ENCODE results near the gene SIRT3.

SIRT3 gene

DNA sequence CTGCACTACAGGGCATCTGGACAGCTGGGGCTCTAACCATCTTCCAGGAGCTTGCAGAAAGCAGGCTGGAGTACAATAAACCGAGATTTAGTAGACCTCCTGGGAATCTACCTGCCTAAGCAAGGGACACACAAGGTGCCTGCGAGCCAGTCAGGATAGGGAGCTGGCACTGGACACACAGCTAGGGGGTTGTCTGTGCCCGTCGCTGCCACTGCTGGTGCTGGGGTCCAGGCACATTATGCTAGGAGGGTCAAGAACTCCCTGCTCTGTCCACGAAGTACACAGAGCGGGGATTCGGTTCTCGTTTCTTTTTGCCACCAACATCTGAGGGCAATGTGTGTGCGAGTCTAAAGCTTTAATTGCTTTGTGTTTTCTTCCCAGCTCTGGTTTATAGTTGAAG, 24.4 kb downstream of the SIRT3 start:
- Histone ChIP-seq H3K4me3 (ENCODE audit: low read depth, low read length) (no peak overlapping the region), H3K36me3 (replicated peaks) (peaks cover 62% of the 10 kb centered on the region), H3K27ac (no peak overlapping the region), H3K27me3 (replicated peaks) (no peaks in the 10 kb centered on the region)
- in situ Hi-C loops (cut with HindIII; ENCODE audit: low pct_ligation_motif_present, low sequenced_read_pairs): no loop called here
- no peak for TF ChIP-seq CTCF (IDR thresholded peaks at IDR 0.05; ENCODE audit: low read depth, low read length, missing control alignments)
- DNase-seq: no peak

GRCh38 chr11:211295-211694, 24.8 kb downstream of the SIRT3 start:
- in situ Hi-C loops (cut with HindIII; ENCODE audit: low pct_ligation_motif_present, low sequenced_read_pairs): no loop called here

GRCh38 chr11:210803-211180, 25.4 kb downstream of the SIRT3 start:
- peaks cover 62% of the 10 kb centered on the region for H3K36me3 ChIP-seq (replicated peaks)
- no peaks in the 10 kb centered on the region for H3K27me3 ChIP-seq (replicated peaks)
- DNase-seq: no peak
- in situ Hi-C loops (cut with HindIII; ENCODE audit: low pct_ligation_motif_present, low sequenced_read_pairs): no loop called here
- no peak overlapping the region for H3K4me3 ChIP-seq (ENCODE audit: low read depth, low read length)
- H3K27ac ChIP-seq: peak overlapping the region; percentile 97
- no peak for TF ChIP-seq CTCF (IDR thresholded peaks at IDR 0.05; ENCODE audit: low read depth, low read length, missing control alignments)

More at GRCh38 chr11:211295-211694, 24.8 kb downstream of the SIRT3 start:
- DNase-seq: no peak
- no peak for TF ChIP-seq CTCF (IDR thresholded peaks at IDR 0.05; ENCODE audit: low read depth, low read length, missing control alignments)
- no peak overlapping the region for H3K27ac ChIP-seq
- no peaks in the 10 kb centered on the region for H3K27me3 ChIP-seq (replicated peaks)
- no peak overlapping the region for H3K4me3 ChIP-seq (ENCODE audit: low read depth, low read length)
- peaks cover 62% of the 10 kb centered on the region for H3K36me3 ChIP-seq (replicated peaks)

DNA sequence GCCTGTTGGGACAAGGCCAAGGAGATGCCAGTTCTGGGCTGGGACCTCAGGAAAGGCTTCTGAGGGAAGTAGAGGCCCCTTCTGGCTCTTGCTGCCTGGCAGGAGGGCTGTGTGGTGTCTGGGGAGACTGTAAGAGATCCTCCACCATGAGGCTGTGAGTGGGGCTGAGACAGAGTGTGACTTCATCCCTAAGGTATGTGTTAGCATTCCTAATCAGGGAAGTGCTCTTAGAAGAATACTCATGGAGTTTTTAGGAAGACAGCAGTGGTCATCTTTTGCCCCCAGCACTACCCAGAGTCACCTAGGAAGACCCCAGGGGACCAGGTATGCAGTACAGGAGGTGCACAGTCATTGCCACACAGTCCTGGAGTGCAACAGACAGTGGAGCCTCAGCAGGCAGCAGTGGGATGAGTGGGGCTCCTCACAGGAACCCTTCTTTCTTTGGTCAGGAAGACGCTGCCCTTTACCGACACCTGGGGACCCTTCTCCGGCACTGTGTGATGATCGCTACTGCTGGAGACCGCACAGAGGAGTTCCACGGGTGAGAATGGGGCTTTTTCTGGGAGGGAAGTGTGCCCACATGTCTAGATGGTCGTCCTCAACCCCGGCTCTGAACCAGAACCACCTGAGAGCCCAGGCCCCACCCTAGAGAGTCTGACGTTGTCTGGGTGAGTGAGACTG, 25.9 kb downstream of the SIRT3 start:
- Histone ChIP-seq H3K27ac (peak overlapping the region; percentile 97), H3K27me3 (replicated peaks) (no peaks in the 10 kb centered on the region), H3K4me3 (ENCODE audit: low read depth, low read length) (peak overlapping the region; percentile 92), H3K36me3 (replicated peaks) (peaks cover 61% of the 10 kb centered on the region)
- in situ Hi-C loops (cut with HindIII; ENCODE audit: low pct_ligation_motif_present, low sequenced_read_pairs): no loop called here
- TF ChIP-seq CTCF (IDR thresholded peaks at IDR 0.05; ENCODE audit: low read depth, low read length, missing control alignments): no peak
- peak; percentile 77 for DNase-seq

DNA sequence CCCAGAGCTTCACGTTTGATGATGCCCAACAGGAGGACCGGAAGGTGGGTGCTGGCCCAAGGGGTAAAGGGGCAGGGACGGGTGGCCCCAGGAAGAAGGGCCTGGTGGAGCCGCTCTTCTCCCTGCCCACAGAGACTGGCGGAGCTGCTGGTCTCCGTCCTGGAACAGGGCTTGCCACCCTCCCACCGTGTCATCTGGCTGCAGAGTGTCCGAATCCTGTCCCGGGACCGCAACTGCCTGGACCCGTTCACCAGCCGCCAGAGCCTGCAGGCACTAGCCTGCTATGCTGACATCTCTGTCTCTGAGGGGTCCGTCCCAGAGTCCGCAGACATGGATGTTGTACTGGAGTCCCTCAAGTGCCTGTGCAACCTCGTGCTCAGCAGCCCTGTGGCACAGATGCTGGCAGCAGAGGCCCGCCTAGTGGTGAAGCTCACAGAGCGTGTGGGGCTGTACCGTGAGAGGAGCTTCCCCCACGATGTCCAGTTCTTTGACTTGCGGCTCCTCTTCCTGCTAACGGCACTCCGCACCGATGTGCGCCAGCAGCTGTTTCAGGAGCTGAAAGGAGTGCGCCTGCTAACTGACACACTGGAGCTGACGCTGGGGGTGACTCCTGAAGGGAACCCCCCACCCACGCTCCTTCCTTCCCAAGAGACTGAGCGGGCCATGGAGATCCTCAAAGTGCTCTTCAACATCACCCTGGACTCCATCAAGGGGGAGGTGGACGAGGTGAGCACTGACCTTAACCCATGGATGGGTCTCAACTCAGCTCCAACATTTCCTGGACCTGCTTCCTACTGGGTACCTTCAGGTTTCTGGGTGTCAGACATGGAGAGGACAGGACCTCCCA, 26.6 kb downstream of the SIRT3 start:
- in situ Hi-C loops (cut with HindIII; ENCODE audit: low pct_ligation_motif_present, low sequenced_read_pairs): no loop called here
- H3K36me3 ChIP-seq (replicated peaks): peaks cover 60% of the 10 kb centered on the region
- TF ChIP-seq CTCF (IDR thresholded peaks at IDR 0.05; ENCODE audit: low read depth, low read length, missing control alignments): peak; percentile 25
- no peak for DNase-seq
- peak overlapping the region; percentile 97 for H3K27ac ChIP-seq
- peak overlapping the region; percentile 92 for H3K4me3 ChIP-seq (ENCODE audit: low read depth, low read length)
- no peaks in the 10 kb centered on the region for H3K27me3 ChIP-seq (replicated peaks)

Measured in brain microvascular endothelial cell (primary cell).